Activated naive CD8-positive, alpha-beta T cell treated with anti-CD3 and anti-CD28 coated beads, Interleukin-2, amount 10 ng/mL, durations not matched to agents 7 days and 5 days (primary cell): ENCODE results near the gene MYH15. TPM values are rescaled to one million over a fixed set of nuclear protein-coding genes. Genes with fewer than 3 reads are reported as not detected.
"Not testable (repeated sequence)": the region's sequence is repeated elsewhere in the genome, so short reads cannot be mapped to it uniquely, and the experiment has no call there.

Experiments used
- ATAC-seq: fragments of 150-1000 bp; cut with Tn5 transposase; one replicate; pipeline ENCODE4 v1.10.0; 2021; ENCODE audit warnings: low read depth, moderate library complexity
- POLR2A ChIA-PET: fragments of 350-600 bp; sonication (Branson Sonifier 250); formaldehyde crosslinking; loops from one replicate; lab custom pipeline; 2021; ENCODE audit warnings: antibody characterized with exemption; lab: Charles Lee
- DNase-seq: peaks from one replicate; pipeline ENCODE4 v3.0.0; 2021
- H3K27ac Mint-ChIP-seq: one replicate; pipeline ENCODE4 v1.8.0; 2022; ENCODE audit warnings: mild to moderate bottlenecking, mixed read lengths
- H3K27me3 Mint-ChIP-seq: one replicate; pipeline ENCODE4 v1.8.0; 2022; ENCODE audit warnings: mild to moderate bottlenecking, moderate library complexity, mixed read lengths
- H3K36me3 Mint-ChIP-seq: one replicate; pipeline ENCODE4 v1.8.0; 2021; ENCODE audit warnings: mild to moderate bottlenecking, mixed read lengths
- H3K4me1 Mint-ChIP-seq: one replicate; pipeline ENCODE4 v1.8.0; 2021; ENCODE audit warnings: mixed read lengths
- H3K4me3 Mint-ChIP-seq: one replicate; pipeline ENCODE4 v1.8.0; 2022; ENCODE audit warnings: mild to moderate bottlenecking, moderate library complexity, mixed read lengths
- H3K9me3 Mint-ChIP-seq: one replicate; pipeline ENCODE4 v1.8.0; 2021; ENCODE audit warnings: mixed read lengths
- total RNA-seq, 2 experiments: library from RNA; stranded (reverse); gene quantifications; one replicate each; pipeline ENCODE4 v1.2.3, GENCODE V29; 2021

The MYH15 gene
- total RNA-seq, 2 experiments from 2014 or later: 0.17 to 0.26 TPM

DNA sequence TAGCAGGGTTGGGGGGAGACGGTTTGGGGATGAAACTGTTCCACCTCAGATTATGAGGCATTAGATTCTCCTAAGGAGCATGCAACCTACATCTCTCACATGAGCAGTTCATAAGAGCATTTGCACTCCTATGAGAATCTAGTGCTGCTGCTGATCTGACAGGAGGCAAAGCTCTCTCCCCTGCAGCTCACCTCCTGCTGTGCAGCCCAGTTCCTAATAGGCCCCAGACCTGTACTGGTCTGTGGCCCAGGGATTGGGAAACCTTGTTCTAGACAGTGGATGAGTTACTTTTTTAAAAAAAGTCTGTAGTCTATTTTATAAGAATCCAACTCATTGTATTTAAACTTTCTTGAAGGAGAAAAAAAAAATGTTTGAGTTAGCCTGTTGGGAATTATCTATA, 114.1 kb downstream of the MYH15 start:
- H3K4me1 Mint-ChIP-seq: peaks cover 6% of the 10 kb centered on the region
- H3K36me3 Mint-ChIP-seq: peaks cover 15% of the 10 kb centered on the region
- H3K4me3 Mint-ChIP-seq: no peak overlapping the region
- peaks cover 7% of the 10 kb centered on the region for H3K27me3 Mint-ChIP-seq
- H3K27ac Mint-ChIP-seq: no peak overlapping the region
- H3K9me3 Mint-ChIP-seq: peaks cover 7% of the 10 kb centered on the region
- POLR2A ChIA-PET: no interaction called here
- ATAC-seq: no peak
- DNase-seq: no peak

DNA sequence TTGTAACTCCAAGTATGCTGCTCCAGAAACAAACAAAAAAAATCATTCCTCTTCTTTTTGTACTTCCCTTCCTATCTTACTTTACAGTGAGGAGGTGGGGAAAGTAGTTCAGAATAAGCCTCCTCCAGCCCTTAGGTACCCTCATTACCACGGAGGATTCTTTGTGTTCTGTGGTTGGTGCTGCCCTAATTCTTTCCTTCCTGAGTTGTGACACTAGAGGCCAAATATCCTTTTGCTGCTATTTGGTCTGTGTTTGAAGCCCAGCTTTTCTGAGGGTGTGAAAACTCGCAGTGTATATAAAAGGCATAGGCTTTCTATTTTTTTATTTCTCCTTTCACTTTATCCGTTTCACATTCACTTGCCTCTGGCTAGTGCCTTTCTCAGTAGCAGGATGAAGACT, 115.8 kb downstream of the MYH15 start:
- ATAC-seq (peak; percentile 67), DNase-seq (no peak)
- no peak overlapping the region for H3K4me3 Mint-ChIP-seq
- POLR2A ChIA-PET: no interaction called here
- H3K27me3 Mint-ChIP-seq: peaks cover 7% of the 10 kb centered on the region
- peaks cover 1% of the 10 kb centered on the region for H3K9me3 Mint-ChIP-seq
- H3K36me3 Mint-ChIP-seq: peaks cover 8% of the 10 kb centered on the region
- no peak overlapping the region for H3K27ac Mint-ChIP-seq
- H3K4me1 Mint-ChIP-seq: peaks cover 6% of the 10 kb centered on the region

DNA sequence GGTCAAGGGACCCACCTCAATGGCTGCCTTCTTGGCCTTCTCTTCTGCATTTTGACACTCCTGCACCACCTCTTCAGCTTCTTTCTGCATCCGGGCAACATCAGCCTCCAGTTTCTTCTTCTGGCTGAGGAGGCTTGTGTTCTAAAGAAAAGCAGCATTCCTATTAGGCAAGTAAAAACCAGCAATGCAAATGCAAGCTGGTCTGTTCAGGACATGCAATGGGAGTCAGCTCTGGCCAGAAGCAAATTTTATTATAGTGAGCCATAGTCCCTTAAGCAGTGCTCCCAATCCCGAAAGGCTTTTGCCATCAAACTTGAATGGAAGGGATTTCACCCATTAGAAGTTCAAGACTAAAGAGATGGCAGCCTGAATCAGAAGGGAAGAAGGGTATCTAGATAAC, 116.4 kb downstream of the MYH15 start:
- Mint-ChIP-seq H3K9me3 (no peaks in the 10 kb centered on the region), H3K4me3 (no peak overlapping the region), H3K4me1 (peaks cover 7% of the 10 kb centered on the region), H3K36me3 (peaks cover 7% of the 10 kb centered on the region), H3K27ac (no peak overlapping the region), H3K27me3 (peaks cover 7% of the 10 kb centered on the region)
- DNase-seq: no peak
- POLR2A ChIA-PET: no interaction called here
- ATAC-seq: no peak

DNA sequence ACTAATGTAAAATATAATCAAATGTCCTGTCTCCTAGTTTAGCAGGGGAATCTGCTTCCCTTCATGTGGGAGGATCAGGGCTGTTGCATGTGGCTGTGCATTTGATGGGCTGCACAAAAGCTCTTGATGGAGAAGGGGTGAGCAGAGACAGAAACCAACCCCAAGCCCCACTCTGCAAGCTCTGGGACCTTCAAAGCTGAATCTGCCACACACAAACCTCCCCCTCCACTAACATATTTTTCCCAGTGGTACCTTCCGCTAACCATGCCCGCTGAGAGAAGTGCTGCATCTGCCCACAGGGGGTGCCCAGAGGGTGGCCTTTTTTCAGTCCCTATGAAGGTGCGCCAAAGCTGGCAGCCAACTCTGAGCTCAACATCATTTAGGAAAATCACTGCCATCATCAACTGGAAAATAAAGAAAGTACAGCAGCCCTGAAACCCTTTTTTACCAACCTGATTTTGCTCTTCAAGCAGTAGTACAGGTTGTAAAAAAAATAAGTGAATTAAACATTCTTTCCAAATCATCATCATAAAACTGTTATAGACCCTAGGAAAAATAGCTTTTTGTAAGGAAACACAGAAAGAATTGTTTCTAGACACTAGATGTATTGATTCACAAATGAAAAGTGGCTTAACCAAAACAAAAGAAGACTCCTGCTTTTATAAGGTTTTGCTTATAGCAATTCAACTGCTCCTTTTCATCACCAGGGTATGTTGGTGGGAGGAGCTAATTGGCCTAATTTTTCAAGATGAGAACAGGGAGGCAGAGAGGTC, 117.1 kb downstream of the MYH15 start:
- Mint-ChIP-seq H3K4me1 (peaks cover 11% of the 10 kb centered on the region), H3K36me3 (peaks cover 7% of the 10 kb centered on the region), H3K4me3 (no peak overlapping the region), H3K27ac (no peak overlapping the region), H3K9me3 (no peaks in the 10 kb centered on the region), H3K27me3 (peaks cover 7% of the 10 kb centered on the region)
- DNase-seq (no peak), ATAC-seq (no peak)
- POLR2A ChIA-PET: no interaction called here

DNA sequence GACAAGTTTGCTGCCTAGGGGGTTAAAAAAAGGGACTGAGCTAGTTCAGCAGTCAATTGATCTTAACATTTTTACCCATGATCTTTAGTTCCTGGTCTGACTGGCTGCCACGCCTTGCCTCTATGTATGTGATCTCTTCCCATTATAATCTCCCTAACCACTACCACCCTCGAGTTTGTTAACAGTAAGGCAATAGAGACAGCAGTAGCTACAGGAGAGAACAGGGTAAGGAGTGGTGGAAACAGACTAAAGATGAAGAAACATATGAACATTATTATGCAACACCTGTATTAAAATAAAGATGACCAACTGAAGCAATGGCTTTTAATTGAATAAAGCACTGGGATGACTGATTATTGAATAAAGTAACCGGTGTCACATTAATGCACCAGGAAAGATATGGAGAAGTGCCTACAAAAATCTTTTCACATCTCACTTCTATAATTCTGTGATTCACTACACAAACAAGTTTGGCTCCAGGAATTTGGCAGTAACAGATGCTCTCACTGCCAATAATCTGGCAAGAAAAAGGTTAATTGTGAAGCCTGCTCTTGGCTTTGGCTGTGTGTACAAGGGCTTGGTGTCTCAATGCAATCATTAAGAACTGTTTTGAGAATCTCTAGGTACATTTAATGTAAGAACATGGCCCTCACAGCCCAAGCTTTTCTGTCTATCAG, 118.3 kb downstream of the MYH15 start:
- Mint-ChIP-seq H3K4me1 (peaks cover 20% of the 10 kb centered on the region), H3K27me3 (peaks cover 4% of the 10 kb centered on the region), H3K36me3 (peaks cover 7% of the 10 kb centered on the region), H3K27ac (no peak overlapping the region), H3K4me3 (no peak overlapping the region), H3K9me3 (no peaks in the 10 kb centered on the region)
- ATAC-seq (no peak), DNase-seq (no peak)
- POLR2A ChIA-PET: no interaction called here

DNA sequence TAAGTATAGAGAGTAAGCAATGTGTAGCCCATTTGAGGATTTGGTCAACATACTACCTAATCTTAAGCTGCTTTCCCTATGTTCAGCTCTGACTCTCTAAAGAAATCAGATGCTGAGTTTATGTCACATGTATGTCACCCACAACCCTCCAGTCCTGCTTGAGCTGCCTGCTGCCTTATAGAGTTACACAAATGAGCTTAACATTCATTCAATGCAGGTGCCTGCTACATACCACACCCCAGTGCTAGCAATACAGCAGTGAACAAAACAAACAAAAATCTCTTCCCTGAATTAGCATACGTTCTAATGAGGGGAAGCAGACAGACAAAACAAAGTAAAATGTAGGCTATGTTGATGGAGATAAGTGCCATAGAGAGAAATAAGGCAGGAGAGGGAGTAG, 121.0 kb downstream of the MYH15 start:
- peaks cover 10% of the 10 kb centered on the region for H3K36me3 Mint-ChIP-seq
- H3K4me3 Mint-ChIP-seq: no peak overlapping the region
- ATAC-seq: no peak
- peaks cover 22% of the 10 kb centered on the region for H3K4me1 Mint-ChIP-seq
- no peak overlapping the region for H3K27ac Mint-ChIP-seq
- no peaks in the 10 kb centered on the region for H3K9me3 Mint-ChIP-seq
- H3K27me3 Mint-ChIP-seq: peaks cover 3% of the 10 kb centered on the region
- no peak for DNase-seq
- POLR2A ChIA-PET: interaction anchor here (1.1 kb wide), 1 partner anchor 11 kb away, joined by 3 read pairs; no protein-coding TSS in a partner anchor

DNA sequence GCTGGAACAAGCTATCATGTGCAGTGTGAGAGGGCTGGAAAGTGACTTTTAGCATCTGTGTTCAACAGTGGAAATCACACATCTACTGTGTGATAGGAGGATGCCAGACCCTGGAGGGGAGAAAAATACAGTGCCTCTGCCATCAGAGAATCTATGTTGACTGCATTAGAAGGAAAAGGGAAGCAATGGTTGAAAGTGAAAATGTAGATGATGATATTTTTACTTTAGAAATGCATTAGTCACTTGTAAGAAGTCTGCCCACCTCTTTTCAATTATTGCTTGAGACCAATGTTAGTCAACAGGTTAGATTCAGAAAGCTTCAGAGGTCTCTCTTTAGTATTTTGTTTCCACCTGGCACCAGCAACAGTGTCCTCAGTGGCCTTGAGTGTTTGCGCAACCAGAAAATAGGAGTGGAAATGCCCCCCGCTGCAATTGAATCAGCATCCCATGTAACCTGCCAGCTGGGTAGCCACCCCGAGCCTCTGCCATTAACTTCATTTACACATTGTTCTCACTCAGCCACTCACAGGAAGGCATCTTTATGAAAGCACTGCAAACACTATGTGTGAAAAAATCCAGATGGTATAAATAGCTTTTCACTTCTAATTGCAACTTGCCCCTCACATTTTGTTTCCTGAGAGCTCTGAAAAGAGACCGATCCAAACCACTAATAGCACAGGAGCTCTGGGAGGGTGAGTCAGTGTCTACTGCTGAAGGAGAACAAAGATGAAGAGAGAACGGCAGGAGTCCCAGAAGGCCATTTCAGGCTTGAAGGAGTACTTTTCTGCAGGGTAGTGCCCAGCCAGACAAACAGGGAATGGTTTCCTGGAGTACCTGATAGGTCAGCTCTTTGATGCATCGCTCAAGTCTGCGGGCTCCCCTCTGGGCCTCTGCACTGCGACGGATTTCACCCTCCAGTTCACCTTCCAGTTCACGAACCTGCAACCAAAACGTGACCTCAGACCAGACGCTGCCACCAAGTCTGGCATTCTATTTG, 122.0 kb downstream of the MYH15 start:
- peaks cover 3% of the 10 kb centered on the region for H3K27me3 Mint-ChIP-seq
- no peak overlapping the region for H3K4me3 Mint-ChIP-seq
- ATAC-seq: peak; percentile 42
- H3K4me1 Mint-ChIP-seq: peaks cover 22% of the 10 kb centered on the region
- no peaks in the 10 kb centered on the region for H3K9me3 Mint-ChIP-seq
- no peak for DNase-seq
- H3K36me3 Mint-ChIP-seq: peaks cover 10% of the 10 kb centered on the region
- H3K27ac Mint-ChIP-seq: no peak overlapping the region
- POLR2A ChIA-PET: interaction anchor here (1.1 kb wide), 1 partner anchor 12 kb away, joined by 3 read pairs; no protein-coding TSS in a partner anchor

DNA sequence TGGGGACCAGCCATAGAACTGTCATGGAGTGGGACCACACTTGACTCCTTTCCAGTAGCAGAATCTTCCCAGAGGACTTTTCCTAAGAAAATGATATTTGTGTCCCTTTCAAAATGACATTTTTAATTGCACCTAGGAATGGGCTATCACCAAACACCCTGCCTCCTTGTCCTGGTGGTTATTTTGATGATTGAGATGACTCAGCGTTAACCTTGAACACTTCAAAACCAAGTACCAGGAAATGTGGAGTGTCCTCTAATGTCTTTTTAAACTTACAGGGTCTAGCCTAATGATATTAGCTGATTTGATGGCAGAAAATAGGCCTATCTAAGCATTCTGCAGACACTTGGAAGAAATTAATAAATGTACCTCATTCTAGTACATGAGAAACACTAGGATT, 123.3 kb downstream of the MYH15 start:
- Mint-ChIP-seq H3K4me3 (no peak overlapping the region), H3K4me1 (peaks cover 22% of the 10 kb centered on the region), H3K36me3 (peaks cover 6% of the 10 kb centered on the region), H3K27ac (no peak overlapping the region), H3K9me3 (no peaks in the 10 kb centered on the region), H3K27me3 (no peaks in the 10 kb centered on the region)
- no peak for DNase-seq
- ATAC-seq: no peak
- POLR2A ChIA-PET: no interaction called here

DNA sequence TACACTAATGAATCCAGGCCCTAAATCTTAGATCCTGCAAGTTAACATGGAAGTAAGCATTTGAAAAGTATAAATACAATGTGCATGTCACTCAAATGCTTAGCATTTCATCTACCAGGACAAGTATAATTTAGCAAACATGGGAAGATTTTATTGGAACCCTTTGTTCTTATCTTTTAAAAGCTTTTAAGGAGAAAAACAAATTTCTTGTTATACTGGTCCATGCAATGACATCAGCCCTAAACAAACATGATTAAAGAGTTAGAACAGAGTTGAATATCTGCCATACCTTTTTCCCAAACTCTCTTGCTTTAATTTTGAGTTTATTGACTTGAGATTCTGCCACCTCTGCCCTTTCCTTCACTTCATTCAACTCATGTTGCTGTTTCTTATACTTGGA, 127.1 kb downstream of the MYH15 start:
- H3K4me1 Mint-ChIP-seq: peaks cover 17% of the 10 kb centered on the region
- no peaks in the 10 kb centered on the region for H3K27me3 Mint-ChIP-seq
- H3K27ac Mint-ChIP-seq: no peak overlapping the region
- no peaks in the 10 kb centered on the region for H3K9me3 Mint-ChIP-seq
- peaks cover 2% of the 10 kb centered on the region for H3K36me3 Mint-ChIP-seq
- DNase-seq (no peak), ATAC-seq (no peak)
- POLR2A ChIA-PET: no interaction called here
- no peak overlapping the region for H3K4me3 Mint-ChIP-seq

DNA sequence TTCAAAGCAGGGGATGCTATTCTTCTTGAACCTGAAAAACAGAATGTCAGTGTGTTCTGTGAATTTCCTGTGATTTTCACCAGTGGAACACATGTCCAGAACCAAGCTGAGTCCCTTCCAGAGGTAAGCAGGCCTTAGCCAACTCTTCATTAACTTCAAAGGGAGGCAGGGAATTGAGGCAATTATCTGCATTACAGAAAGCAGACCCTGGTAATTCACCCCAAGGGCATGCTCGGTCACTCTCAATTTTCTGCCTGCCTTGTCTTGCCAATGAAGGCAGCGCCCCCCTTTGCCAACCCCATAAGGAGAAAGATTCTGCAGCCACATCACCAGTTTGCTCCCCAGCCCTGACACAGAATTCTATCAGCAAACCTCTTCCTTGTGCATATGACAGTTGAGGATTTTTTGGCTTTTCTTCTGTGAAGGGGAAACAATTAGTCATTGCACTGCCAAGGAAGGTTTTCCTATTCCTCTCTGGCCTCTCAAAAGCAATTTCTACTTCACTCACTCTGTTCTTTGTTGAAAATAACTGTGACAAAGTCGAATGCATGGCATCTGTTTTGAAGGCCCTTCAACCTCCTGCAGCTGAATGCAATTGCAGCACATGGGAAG, 128.8 kb downstream of the MYH15 start:
- Mint-ChIP-seq H3K4me3 (no peak overlapping the region), H3K27ac (no peak overlapping the region), H3K27me3 (no peaks in the 10 kb centered on the region), H3K4me1 (peaks cover 3% of the 10 kb centered on the region), H3K36me3 (peaks cover 8% of the 10 kb centered on the region), H3K9me3 (no peaks in the 10 kb centered on the region)
- DNase-seq: no peak
- no peak for ATAC-seq
- POLR2A ChIA-PET: no interaction called here

DNA sequence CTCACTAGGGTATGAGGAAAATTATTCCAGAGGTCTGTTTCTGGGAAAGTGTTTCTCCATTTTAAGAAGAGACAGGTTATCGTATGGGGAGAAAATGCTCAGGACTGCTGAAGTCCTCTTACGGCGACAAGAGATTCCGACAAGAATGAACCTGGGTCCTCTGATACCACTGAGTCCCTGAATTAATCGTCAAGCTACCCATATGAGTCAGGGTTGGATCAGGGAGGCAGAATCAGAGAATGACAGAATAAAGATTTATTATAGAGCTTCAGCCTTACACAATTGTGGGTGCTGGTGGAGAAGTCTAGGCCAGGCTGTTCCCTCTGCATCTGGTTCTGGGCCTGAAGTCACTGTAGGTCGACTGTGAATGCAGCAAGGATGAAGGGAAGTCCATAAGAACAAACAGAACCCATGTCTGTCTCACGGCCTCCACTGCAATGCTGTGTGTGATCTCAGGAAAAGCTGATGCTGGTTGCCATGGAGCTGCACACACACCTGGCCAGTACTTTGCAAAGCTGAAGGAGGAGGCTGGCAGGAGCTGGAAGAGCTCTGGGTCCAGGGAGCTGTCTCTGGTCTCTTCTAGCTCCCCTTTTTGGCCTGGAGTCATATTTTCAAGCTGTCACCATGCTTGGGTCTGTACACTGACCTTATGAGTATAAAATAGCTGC, 130.1 kb downstream of the MYH15 start:
- Mint-ChIP-seq H3K36me3 (peaks cover 6% of the 10 kb centered on the region), H3K9me3 (no peaks in the 10 kb centered on the region), H3K4me1 (no peaks in the 10 kb centered on the region), H3K27me3 (peaks cover 2% of the 10 kb centered on the region), H3K4me3 (no peak overlapping the region), H3K27ac (no peak overlapping the region)
- POLR2A ChIA-PET: no interaction called here
- no peak for DNase-seq
- ATAC-seq: no peak

DNA sequence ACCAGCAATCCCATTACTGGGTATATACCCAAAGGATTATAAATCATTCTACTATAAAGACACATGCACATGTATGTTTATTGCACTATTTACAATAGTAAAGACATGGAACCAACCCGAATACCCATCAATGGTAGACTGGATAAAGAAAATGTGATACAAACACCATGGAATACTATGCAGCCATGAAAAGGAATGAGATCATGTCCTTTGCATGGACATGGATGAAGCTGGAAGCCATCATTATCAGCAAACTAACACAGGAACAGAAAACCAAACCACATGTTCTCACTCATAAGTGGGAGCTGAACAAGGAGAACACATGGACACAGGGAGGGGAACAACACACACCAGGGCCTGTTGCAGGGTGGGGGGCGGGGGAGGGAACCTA, 131.4 kb downstream of the MYH15 start:
- POLR2A ChIA-PET, H3K27me3 Mint-ChIP-seq, DNase-seq, H3K36me3 Mint-ChIP-seq, H3K27ac Mint-ChIP-seq, H3K4me1 Mint-ChIP-seq, H3K4me3 Mint-ChIP-seq, ATAC-seq, H3K9me3 Mint-ChIP-seq: not testable (repeated sequence)
